ENCODE measurements around the gene BRD4. TPM values are rescaled to one million over a fixed set of nuclear protein-coding genes. Genes with fewer than 3 reads are reported as not detected.

BRD4 gene
- total and polyA plus RNA-seq, 10 of the 15 experiments (the other 5 are each of a cell fraction or from before 2014, with no cell fraction given), result 5.3 to 84.4 (median 11.8) TPM

DNA sequence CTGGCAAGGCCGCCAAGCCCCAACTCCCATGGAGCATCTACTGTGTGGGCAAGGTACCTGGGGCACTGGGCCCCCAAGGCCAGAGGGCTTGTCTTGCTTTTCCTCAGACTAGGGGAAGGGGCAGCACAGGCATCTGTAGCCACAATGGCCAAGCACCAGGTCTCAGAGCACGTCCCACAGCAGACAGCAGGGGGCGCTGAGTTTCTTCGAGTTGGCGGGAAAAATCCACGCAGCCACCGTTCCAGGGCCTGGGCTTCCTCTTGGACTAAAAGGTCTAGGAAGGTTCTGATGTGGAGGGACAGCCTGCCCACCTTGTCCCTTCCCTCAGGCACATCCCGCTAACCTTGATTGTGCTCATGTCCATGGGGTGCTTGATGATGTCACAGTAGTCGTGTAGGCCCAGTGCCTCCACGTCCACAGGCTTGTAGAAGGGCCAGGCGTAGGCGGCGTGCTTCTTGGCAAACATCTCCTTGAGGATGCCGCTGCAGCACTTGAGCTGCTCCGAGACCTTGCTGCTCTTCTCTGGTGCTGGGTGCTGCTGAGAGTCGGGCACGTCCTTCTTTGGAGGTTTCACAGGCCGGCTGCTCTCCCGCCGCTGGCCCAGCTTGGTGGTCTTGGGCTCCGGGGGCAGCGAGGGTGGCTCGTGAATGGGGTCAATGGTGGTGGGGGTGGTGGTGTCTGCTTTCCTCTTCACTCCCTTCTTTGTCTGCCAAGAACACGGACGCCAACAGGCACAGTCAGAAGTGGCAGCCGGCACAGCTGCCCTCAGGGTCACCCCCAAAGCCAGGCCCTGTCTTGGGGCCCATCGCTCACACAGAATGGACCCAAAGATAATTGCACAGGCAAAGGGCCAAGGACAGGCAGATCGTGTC, 68.0 kb downstream of the BRD4 start (continued):
- TF ChIP-seq REST (IDR thresholded peaks at IDR 0.05; ENCODE audit: low read depth, low read length) (no peak), CREM (IDR thresholded peaks at IDR 0.05; ENCODE audit: low read depth) (0 out of 2 replicates have a peak, but pooled peaks have one; percentile 14), SMC3 (IDR thresholded peaks at IDR 0.05; ENCODE audit: borderline replicate concordance, low read length) (peak; percentile 74), RB1 (IDR thresholded peaks at IDR 0.05; ENCODE audit: borderline replicate concordance) (peak; percentile 96; the same call in 1 of the 2 replicates), E2F4 (IDR thresholded peaks at IDR 0.05; ENCODE audit: low read depth, low read length) (peak; percentile 48; the same call in 1 of the 2 replicates), HDGF (IDR thresholded peaks at IDR 0.05) (0 out of 2 replicates have a peak, but pooled peaks have one; percentile 25), SP1 (IDR thresholded peaks at IDR 0.05; ENCODE audit: low read depth, low read length) (no peak), RAD21 (IDR thresholded peaks at IDR 0.05; ENCODE audit: insufficient read depth, low read depth, low read length) (peak; percentile 76)
